SK-N-SH (cell line): ENCODE data around the gene EIF5B. TPM values are rescaled to one million over a fixed set of nuclear protein-coding genes. Genes with fewer than 3 reads are reported as not detected.

ENCODE experiments used
- CTCF ChIA-PET: fragments of 300-600, 350-600 bp; formaldehyde crosslinking; extraction: SDS; loops from one replicate; lab custom pipeline; 2021; lab: Yijun Ruan, JAX
- POLR2A ChIA-PET: fragments of 350-600 bp; sonication (Branson Sonifier 250); formaldehyde crosslinking; extraction: SDS; loops from one replicate; lab custom pipeline; 2020; ENCODE audit warnings: antibody characterized with exemption, inconsistent platforms; lab: Yijun Ruan, JAX
- DNase-seq: peaks from one replicate; pipeline ENCODE4 v3.0.0; 2012
- H2AFZ ChIP-seq: fragments of 200-600 bp; sonication (generic); 2 replicates; pipeline ENCODE4 v1.8.1; 2016; ENCODE audit warnings: antibody characterized with exemption, mild to moderate bottlenecking, low read depth
- H3F3A ChIP-seq: fragments of 200-600 bp; sonication (generic); replicated peaks from 2 replicates; pipeline ENCODE3; 2016; ENCODE audit warnings: antibody characterized with exemption, mild to moderate bottlenecking; ENCODE audit not compliant: insufficient read depth
- H3K27ac ChIP-seq, 2 experiments: fragments of 200-500 bp in 1 of 2; fragments of 200-600 bp in 1 of 2; sonication (Bioruptor generic) in 1 of 2; sonication (generic), shearing (Covaris generic) in 1 of 2; 2 replicates each; pipeline versions ENCODE4 v1.5.1 to v1.6.1; 2014 to 2016; ENCODE audit warnings: low read depth in 2 of 2, inconsistent platforms in 1 of 2, low read length in 1 of 2, mild to moderate bottlenecking in 1 of 2, mixed read lengths in 1 of 2
- H3K27me3 ChIP-seq: fragments of 200-600 bp; sonication (generic), shearing (Covaris generic); 2 replicates; pipeline ENCODE4 v1.6.1; 2016; ENCODE audit warnings: mixed run types; ENCODE audit not compliant: insufficient read depth
- H3K36me3 ChIP-seq, 2 experiments: fragments of 200-500 bp in 1 of 2; fragments of 200-600 bp in 1 of 2; sonication (Bioruptor generic) in 1 of 2; sonication (generic) in 1 of 2; replicated peaks in 1 of 2; 2 replicates each; pipeline versions ENCODE3 to v1.5.1; 2014 to 2016; ENCODE audit warnings: low read length in 1 of 2, mild to moderate bottlenecking in 1 of 2; ENCODE audit not compliant: insufficient read depth in 2 of 2, control insufficient read depth in 1 of 2
- H3K4me1 ChIP-seq, 2 experiments: fragments of 200-500 bp in 1 of 2; fragments of 200-600 bp in 1 of 2; sonication (Bioruptor generic) in 1 of 2; sonication (generic), shearing (Covaris generic) in 1 of 2; 2 replicates each; pipeline versions ENCODE4 v1.5.1 to v1.6.1; 2014 to 2016; ENCODE audit warnings: low read depth in 1 of 2, low read length in 1 of 2, mixed run types in 1 of 2; ENCODE audit not compliant: insufficient read depth in 2 of 2, control insufficient read depth in 1 of 2
- H3K4me2 ChIP-seq: fragments of 200-600 bp; sonication (generic), shearing (Covaris generic); 2 replicates; pipeline ENCODE4 v1.6.1; 2017; ENCODE audit warnings: mixed run types
- H3K4me3 ChIP-seq, 2 experiments: fragments of 200-500 bp in 1 of 2; fragments of 200-600 bp in 1 of 2; sonication (Bioruptor generic) in 1 of 2; sonication (generic), shearing (Covaris generic) in 1 of 2; 2 replicates each; pipeline versions ENCODE4 v1.5.1 to v1.8.1; 2014 to 2016; ENCODE audit warnings: low read depth in 2 of 2, inconsistent platforms in 1 of 2, low read length in 1 of 2, mild to moderate bottlenecking in 1 of 2, mixed read lengths in 1 of 2, moderate library complexity in 1 of 2
- H3K79me2 ChIP-seq: fragments of 200-600 bp; sonication (generic); 2 replicates; pipeline ENCODE4 v1.8.1; 2017; ENCODE audit warnings: mild to moderate bottlenecking; ENCODE audit not compliant: insufficient read depth
- H3K9ac ChIP-seq: fragments of 200-600 bp; sonication (generic); 2 replicates; pipeline ENCODE4 v1.6.1; 2017; ENCODE audit warnings: mixed run types
- H3K9me2 ChIP-seq: fragments of 200-600 bp; sonication (generic); 2 replicates; pipeline ENCODE4 v1.6.1; 2017; ENCODE audit warnings: mixed run types
- H3K9me3 ChIP-seq: fragments of 200-600 bp; sonication (generic); 2 replicates; pipeline ENCODE4 v1.6.1; 2017; ENCODE audit warnings: mixed run types, mild to moderate bottlenecking, moderate library complexity
- H4K20me1 ChIP-seq: fragments of 200-600 bp; sonication (generic); 2 replicates; pipeline ENCODE4 v1.6.1; 2017; ENCODE audit warnings: mild to moderate bottlenecking, mixed run types; ENCODE audit not compliant: insufficient read depth
- CHD2 ChIP-seq: fragments of 150-350 bp; IDR thresholded peaks from 2 replicates; pipeline ENCODE4 v1.6.1; 2018; ENCODE audit warnings: low read length; ENCODE audit not compliant: partially characterized antibody
- ELF1 ChIP-seq: IDR thresholded peaks from 2 replicates; pipeline ENCODE4 v1.4.0; 2012
- EP300 ChIP-seq, 2 experiments: IDR thresholded peaks; 2 replicates each; pipeline versions ENCODE4 v1.4.0 to v1.6.1; 2012; ENCODE audit warnings: borderline replicate concordance in 1 of 2, low read depth in 1 of 2, low read length in 1 of 2
- FOSL2 ChIP-seq: IDR thresholded peaks from 2 replicates; pipeline ENCODE4 v1.4.0; 2012; ENCODE audit warnings: low read depth, mild to moderate bottlenecking, moderate library complexity, borderline replicate concordance
- FOXM1 ChIP-seq: IDR thresholded peaks from 2 replicates; pipeline ENCODE4 v1.4.0; 2012; ENCODE audit warnings: low read depth, mild to moderate bottlenecking
- GABPA ChIP-seq: IDR thresholded peaks from 2 replicates; pipeline ENCODE4 v1.4.0; 2012; ENCODE audit warnings: low read depth, mild to moderate bottlenecking
- GATA2 ChIP-seq: sonication (generic); formaldehyde crosslinking; IDR thresholded peaks from 2 replicates; pipeline ENCODE4 v1.5.0; 2020; ENCODE audit warnings: mild to moderate bottlenecking, missing genetic modification reagents
- MEF2A ChIP-seq: IDR thresholded peaks from 2 replicates; pipeline ENCODE4 v1.4.0; 2012; ENCODE audit warnings: low read depth, borderline replicate concordance
- MXI1 ChIP-seq: IDR thresholded peaks from 2 replicates; pipeline ENCODE4 v1.6.1; 2012; ENCODE audit warnings: mild to moderate bottlenecking, low read depth, low read length, improper control_type of control experiment
- POLR2AphosphoS5 ChIP-seq: IDR thresholded peaks from 2 replicates; pipeline ENCODE4 v1.6.1; 2012; ENCODE audit warnings: low read depth, low read length
- RAD21 ChIP-seq: IDR thresholded peaks from 2 replicates; pipeline ENCODE4 v1.6.1; 2012; ENCODE audit warnings: mild to moderate bottlenecking, low read length
- RCOR1 ChIP-seq: fragments of 150-350 bp; IDR thresholded peaks from 2 replicates; pipeline ENCODE4 v1.6.1; 2017; ENCODE audit warnings: antibody characterized with exemption, low read length
- RFX5 ChIP-seq: IDR thresholded peaks from 2 replicates; pipeline ENCODE4 v1.6.1; 2012; ENCODE audit warnings: mild to moderate bottlenecking, improper control_type of control experiment, low read length
- SIN3A ChIP-seq: IDR thresholded peaks from 2 replicates; pipeline ENCODE4 v1.6.1; 2012; ENCODE audit warnings: low read depth, mild to moderate bottlenecking, low read length, moderate library complexity, borderline replicate concordance
- SMC3 ChIP-seq: IDR thresholded peaks from 2 replicates; pipeline ENCODE4 v1.6.1; 2012; ENCODE audit warnings: low read depth, low read length, improper control_type of control experiment
- TCF12 ChIP-seq: IDR thresholded peaks from 2 replicates; pipeline ENCODE4 v1.4.0; 2012
- YY1 ChIP-seq: IDR thresholded peaks from 2 replicates; pipeline ENCODE4 v1.4.0; 2012; ENCODE audit warnings: low read depth, mild to moderate bottlenecking
- WGBS: methylation state at CpG from one replicate; pipeline ENCODE4 v1.1.6; 2017; ENCODE audit warnings: low lambda C conversion rate; 5-methylcytosine and 5-hydroxymethylcytosine counted together
- polyA plus RNA-seq, 3 experiments: library from polyadenylated mRNA; depleted of rRNA; stranded (reverse); fragments of >200 nt; gene quantifications; 2 replicates each; pipeline ENCODE4 v1.2.3, GENCODE V29; 2012
- TF ChIP-seq, protein P1 (sequence below): fragments of 150-350 bp; IDR thresholded peaks from 2 replicates; pipeline ENCODE4 v1.6.1; 2017; ENCODE audit warnings: antibody characterized with exemption, low read length, low read depth, borderline replicate concordance
- TF ChIP-seq, protein P2 (sequence below): fragments of 150-350 bp; IDR thresholded peaks from 2 replicates; pipeline ENCODE4 v1.6.1; 2016; ENCODE audit warnings: mild to moderate bottlenecking, low read depth, low read length
- TF ChIP-seq, protein P3 (sequence below): IDR thresholded peaks from 2 replicates; pipeline ENCODE4 v1.4.0; 2012; ENCODE audit warnings: low read depth

EIF5B gene
- polyA plus RNA-seq, 1 of the 3 experiments (the other 2 are of a cell fraction) = 9.8 TPM

DNA sequence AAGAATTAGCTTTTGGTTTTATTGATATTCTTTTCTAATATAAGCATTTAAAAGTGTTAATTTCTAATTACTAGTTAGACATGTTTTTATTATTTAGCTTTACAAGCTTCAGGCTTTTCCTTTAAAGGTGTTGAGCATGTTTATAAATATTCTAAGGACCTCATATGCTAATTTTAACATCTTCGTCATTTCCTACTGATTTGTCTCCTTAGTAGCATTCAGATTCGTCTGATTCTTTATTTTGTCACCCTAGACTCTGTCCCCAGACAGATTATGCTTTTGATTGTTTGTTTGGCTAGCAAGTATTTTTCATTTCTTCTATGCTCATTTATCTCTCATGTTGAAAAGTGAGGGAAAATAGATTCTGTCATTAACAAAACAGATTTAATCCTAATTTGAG lies 51.7 kb downstream of the EIF5B start (continued):
- no peak for TF ChIP-seq CHD2
- TF ChIP-seq SMC3 = no peak
- no peak for TF ChIP-seq RCOR1
- no peak for TF ChIP-seq SIN3A
- TF ChIP-seq EP300 (IDR thresholded peaks at IDR 0.05; ENCODE audit: borderline replicate concordance in 1 of 2, low read depth in 1 of 2, low read length in 1 of 2) = no peak
- TF ChIP-seq FOXM1 = no peak
- TF ChIP-seq ELF1 = no peak
- TF ChIP-seq GATA2 = no peak

DNA sequence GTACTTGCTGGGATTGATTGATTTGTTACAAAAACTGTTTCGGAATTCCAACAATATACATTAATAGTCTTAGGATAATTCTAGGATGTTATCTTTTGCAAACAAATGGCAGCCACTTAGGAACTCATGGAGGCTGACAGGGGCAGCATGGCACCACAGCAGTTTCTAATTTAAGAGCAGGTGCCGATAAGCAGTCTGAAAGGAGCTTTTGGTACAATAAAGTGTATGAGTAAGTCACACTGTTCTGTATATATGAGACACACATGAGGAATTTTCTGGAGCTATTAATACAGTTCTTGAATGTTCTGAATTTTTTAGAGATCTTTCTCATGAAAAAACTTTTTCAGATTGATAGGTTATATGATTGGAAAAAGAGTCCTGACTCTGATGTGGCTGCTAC lies 52.2 kb downstream of the EIF5B start:
- DNase-seq = no peak

DNA sequence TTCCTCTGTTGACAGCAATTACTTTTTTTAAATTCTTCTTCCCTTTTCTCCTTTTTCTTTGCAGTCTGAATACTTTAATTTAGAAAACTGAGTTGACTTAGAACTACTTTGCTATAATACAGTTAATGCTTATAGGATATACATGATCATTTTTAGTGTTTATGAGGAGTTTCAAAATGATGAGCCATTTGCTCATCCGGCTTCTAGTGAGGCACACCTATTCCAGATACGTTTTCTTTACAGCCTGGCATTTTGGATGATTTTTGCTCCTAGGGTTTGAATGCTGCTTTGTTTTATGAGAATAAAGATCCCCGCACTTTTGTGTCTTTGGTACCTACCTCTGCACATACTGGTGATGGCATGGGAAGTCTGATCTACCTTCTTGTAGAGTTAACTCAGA lies 52.8 kb downstream of the EIF5B start:
- Histone ChIP-seq H3K4me3 (no peak overlapping the region), H2AFZ (no peak overlapping the region), H4K20me1 (no peaks in the 10 kb centered on the region), H3K9me3 (no peaks in the 10 kb centered on the region), H3K4me2 (no peak overlapping the region), H3F3A (peaks cover 20% of the 10 kb centered on the region), H3K4me1 (peaks cover 0 to 4% of the 10 kb centered on the region in 2 experiments; a peak in 2 of 4 replicates), H3K36me3 (peaks cover 44 to 63% of the 10 kb centered on the region in 2 experiments), H3K79me2 (peaks cover 11% of the 10 kb centered on the region; the same call in 1 of the 2 replicates), H3K27me3 (no peaks in the 10 kb centered on the region), H3K27ac (peak overlapping the region in 1 of 2 experiments; percentile 48; a peak in 2 of 4 replicates)
- POLR2A ChIA-PET = no interaction called here
- CTCF ChIA-PET = no interaction called here
- no peak for DNase-seq
- TF ChIP-seq RAD21 (no peak), ELF1 (no peak), RCOR1 (no peak), MEF2A (no peak), YY1 (no peak)
- TF ChIP-seq, protein P1, sequence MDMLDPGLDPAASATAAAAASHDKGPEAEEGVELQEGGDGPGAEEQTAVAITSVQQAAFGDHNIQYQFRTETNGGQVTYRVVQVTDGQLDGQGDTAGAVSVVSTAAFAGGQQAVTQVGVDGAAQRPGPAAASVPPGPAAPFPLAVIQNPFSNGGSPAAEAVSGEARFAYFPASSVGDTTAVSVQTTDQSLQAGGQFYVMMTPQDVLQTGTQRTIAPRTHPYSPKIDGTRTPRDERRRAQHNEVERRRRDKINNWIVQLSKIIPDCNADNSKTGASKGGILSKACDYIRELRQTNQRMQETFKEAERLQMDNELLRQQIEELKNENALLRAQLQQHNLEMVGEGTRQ = no peak
- TF ChIP-seq, all 33 proteins: peak for 0
- Histone ChIP-seq H3K9me2 (no peaks in the 10 kb centered on the region), H3K9ac (no peak overlapping the region)
- 77% methylated on average over 3 of the region's 3 CpGs for WGBS

More for the DNA sequence above, 52.2 kb downstream of the EIF5B start:
- Histone ChIP-seq H3K4me1 (peaks cover 0 to 4% of the 10 kb centered on the region in 2 experiments; a peak in 2 of 4 replicates), H3K4me2 (no peak overlapping the region), H3K9ac (no peak overlapping the region), H4K20me1 (no peaks in the 10 kb centered on the region), H3K36me3 (peaks cover 41 to 63% of the 10 kb centered on the region in 2 experiments), H3K4me3 (no peak overlapping the region), H3K9me3 (no peaks in the 10 kb centered on the region), H2AFZ (no peak overlapping the region), H3K79me2 (peaks cover 11% of the 10 kb centered on the region; the same call in 1 of the 2 replicates), H3F3A (peaks cover 20% of the 10 kb centered on the region), H3K9me2 (no peaks in the 10 kb centered on the region), H3K27me3 (no peaks in the 10 kb centered on the region), H3K27ac (peak overlapping the region in 1 of 2 experiments; percentile 48; a peak in 2 of 4 replicates)
- TF ChIP-seq TCF12 = peak; percentile 53
- no peak for TF ChIP-seq RFX5
- TF ChIP-seq FOSL2 = 0 out of 2 replicates have a peak, but pooled peaks have one; percentile 14
- TF ChIP-seq YY1 = no peak
- TF ChIP-seq MXI1 = no peak
- TF ChIP-seq, protein P2, sequence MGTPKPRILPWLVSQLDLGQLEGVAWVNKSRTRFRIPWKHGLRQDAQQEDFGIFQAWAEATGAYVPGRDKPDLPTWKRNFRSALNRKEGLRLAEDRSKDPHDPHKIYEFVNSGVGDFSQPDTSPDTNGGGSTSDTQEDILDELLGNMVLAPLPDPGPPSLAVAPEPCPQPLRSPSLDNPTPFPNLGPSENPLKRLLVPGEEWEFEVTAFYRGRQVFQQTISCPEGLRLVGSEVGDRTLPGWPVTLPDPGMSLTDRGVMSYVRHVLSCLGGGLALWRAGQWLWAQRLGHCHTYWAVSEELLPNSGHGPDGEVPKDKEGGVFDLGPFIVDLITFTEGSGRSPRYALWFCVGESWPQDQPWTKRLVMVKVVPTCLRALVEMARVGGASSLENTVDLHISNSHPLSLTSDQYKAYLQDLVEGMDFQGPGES = no peak
- TF ChIP-seq POLR2AphosphoS5 = no peak
- TF ChIP-seq GABPA = no peak
- TF ChIP-seq, protein P3, sequence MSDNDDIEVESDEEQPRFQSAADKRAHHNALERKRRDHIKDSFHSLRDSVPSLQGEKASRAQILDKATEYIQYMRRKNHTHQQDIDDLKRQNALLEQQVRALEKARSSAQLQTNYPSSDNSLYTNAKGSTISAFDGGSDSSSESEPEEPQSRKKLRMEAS = 0 out of 2 replicates have a peak, but pooled peaks have one; percentile 28
- no peak for TF ChIP-seq CHD2
- CTCF ChIA-PET = interaction anchor here (1.1 kb wide), 1 partner anchor 10 kb away, joined by 4 read pairs; no protein-coding TSS in a partner anchor
- POLR2A ChIA-PET = no interaction called here
- WGBS = 66% methylated on average over 2 of the region's 2 CpGs
